CD4-positive, alpha-beta T cell treated with Interleukin-21 for 1 hour (primary cell): ENCODE results near the gene INVS.
"Not testable (repeated sequence)": the region's sequence is repeated elsewhere in the genome, so short reads cannot be mapped to it uniquely, and the experiment has no call there.

Experiments
- DNase-seq: peaks from one replicate; pipeline ENCODE4 v3.0.0-alpha.2; 2020

Gene INVS

GRCh38 chr9:100206899-100207298 is 107.9 kb downstream of the INVS start:
- DNase-seq: no peak

GRCh38 chr9:100208673-100209072 is 109.6 kb downstream of the INVS start:
- no peak for DNase-seq

GRCh38 chr9:100211476-100211875 is 112.4 kb downstream of the INVS start:
- no peak for DNase-seq

- no peak for DNase-seq
Measured at GRCh38 chr9:100213730-100214477, 114.9 kb downstream of the INVS start.

GRCh38 chr9:100216178-100216787 is 117.2 kb downstream of the INVS start:
- DNase-seq: peak; percentile 69

- DNase-seq: no peak
Measured at GRCh38 chr9:100217536-100217935, 118.5 kb downstream of the INVS start.

DNA sequence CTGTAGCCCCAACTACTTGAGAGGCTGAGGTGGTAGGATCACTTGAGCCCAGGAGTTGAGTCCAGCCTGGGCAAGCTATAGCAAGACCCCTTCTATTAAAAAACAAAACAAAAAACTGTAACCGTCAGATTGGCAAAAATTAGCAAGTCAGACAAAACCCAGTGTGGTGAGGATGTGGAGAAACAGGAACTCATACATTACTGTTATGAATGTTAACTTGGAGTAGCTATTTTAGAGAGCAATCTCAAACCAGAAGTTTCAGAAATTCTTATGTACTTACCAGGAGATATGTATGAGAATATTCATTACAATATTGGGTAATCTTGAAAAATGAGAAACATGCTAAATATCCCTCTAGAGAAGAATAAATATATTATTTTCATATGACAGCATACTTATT is 120.3 kb downstream of the INVS start:
- DNase-seq: no peak

- DNase-seq: no peak
Measured at GRCh38 chr9:100220936-100221335, 121.9 kb downstream of the INVS start.

DNA sequence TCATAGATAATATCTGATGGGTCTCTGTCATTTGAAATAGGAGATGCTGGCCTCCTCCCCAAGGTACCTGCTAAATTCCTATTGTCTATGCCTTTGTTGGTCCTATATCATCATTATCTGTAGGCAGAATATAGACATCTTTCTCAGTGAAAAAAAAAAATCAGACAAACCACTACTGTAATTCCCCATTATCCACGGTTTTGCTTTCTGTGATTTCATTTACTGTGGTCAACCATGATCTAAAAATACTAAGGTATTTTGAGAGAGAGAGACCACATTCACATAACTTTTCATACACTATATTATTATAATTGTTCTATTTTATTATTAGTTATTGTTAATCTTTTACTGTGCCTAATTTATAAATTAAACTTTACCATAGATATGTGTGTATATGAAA is 122.5 kb downstream of the INVS start:
- no peak for DNase-seq

DNA sequence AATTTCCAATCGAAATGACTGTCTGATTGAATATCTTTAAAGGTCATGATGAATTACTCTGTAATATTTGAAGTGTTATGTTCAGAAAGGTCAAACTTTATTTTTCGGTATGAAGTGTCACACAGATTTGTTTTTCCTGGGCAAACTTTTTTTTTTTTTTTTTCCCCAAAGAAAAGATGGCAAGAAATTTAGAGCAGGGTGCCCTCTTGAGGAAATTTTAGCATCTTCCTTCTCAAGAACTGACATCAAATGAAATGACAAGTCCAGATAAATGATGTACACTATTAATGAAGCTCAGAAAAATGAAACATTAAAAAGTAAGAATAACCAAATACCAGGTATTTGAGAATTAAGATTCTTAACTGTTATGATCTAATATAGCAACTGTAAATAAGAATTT is 123.6 kb downstream of the INVS start:
- DNase-seq: no peak

DNA sequence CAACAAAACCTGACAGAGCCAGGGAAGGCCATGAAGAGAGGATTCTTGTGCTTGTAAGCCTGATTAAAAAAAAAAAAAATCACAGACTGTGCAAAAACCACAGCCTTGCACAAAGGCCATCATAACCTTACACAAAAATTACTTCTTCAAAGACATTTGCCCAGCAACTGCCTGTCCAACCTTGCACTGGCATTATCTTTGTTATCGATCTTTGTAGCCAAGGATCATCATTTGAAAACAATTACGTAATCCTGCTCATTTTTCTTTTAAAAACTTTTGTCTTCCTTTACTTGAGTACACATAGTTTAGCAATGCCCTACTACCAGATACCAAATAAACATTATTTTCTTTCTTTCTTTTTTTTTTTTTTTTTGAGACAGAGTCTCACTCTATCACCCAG is 128.6 kb downstream of the INVS start:
- no peak for DNase-seq

GRCh38 chr9:100228352-100228869 is 129.4 kb downstream of the INVS start:
- DNase-seq: no peak

DNA sequence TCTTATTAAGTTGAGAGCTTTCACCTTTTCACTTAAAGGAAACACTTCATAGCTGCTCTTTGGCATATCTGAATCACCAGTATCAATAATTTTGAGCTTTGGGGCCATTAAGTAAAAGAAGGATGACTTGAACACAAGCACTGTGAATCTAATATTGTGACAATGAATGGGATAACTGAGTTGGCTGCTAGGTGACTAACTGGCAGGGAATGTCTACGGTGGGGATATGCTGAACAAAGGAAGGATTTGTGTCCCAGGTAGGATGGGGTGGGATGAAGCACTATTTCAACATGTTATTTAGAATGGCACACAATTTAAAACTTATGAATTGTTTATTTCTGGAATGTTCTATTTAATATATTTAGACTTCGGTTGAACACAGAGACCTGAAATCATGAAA is 130.1 kb downstream of the INVS start:
- DNase-seq: no peak

- no peak for DNase-seq
Measured at GRCh38 chr9:100229561-100229960, 130.5 kb downstream of the INVS start.

GRCh38 chr9:100236986-100237385 is 137.9 kb downstream of the INVS start:
- DNase-seq: not testable (repeated sequence)

DNA sequence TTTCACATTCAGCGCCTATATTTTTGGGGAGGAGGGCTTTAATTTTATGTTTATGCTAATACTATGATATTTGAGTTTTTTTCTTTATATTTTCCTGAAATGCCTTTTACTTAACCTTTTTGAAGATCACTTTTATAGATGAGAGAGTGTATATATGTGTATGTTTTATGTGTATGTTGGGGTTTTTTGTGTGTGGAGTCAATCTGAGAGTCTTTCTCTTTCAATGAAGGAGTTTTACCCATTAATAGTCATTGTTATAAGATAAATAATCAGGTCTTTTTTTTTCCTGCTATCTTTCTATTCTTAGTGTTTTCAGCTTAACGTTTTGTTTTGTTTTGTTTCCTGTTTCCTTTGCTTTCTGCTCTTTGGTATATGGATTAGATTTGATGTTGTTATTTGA is 141.5 kb downstream of the INVS start:
- DNase-seq: no peak

DNA sequence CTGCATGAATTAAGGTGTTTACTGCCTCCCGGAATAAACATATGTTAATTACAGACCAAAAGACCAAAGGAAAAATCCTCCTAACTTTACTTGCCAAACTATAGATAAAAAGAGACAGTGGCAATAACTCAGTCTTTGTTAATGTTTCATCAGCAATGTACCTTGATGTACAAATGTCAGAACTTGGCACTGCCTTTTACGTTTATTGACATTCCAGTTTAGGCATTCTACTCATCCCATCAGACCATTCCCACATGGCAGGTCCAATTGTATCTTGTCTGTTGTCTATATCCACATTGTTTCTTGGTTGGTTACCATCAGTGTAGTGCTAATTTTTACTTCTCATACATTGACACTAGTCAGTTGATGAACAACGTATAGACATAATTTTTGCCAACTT is 168.2 kb downstream of the INVS start:
- no peak for DNase-seq

GRCh38 chr9:100268271-100268670 is 169.2 kb downstream of the INVS start:
- no peak for DNase-seq

DNA sequence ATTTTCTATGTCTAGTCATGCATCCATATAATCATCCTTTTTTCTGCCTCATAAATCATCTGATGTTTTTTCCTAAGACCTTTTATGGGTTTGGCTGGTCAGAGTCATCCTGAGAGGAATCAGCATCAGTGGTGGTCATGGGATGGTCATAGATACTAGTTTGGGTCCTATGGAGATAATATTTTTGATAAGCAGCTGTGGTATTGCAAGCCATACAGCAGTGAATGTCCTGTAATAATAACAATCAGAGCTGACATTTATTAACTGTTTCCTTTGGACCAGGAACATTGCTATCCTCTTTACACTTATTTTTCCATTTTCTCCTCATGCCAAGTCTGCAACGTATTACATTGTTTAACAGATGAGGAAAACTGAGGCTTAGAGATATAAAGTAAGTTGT is 170.6 kb downstream of the INVS start:
- no peak for DNase-seq

DNA sequence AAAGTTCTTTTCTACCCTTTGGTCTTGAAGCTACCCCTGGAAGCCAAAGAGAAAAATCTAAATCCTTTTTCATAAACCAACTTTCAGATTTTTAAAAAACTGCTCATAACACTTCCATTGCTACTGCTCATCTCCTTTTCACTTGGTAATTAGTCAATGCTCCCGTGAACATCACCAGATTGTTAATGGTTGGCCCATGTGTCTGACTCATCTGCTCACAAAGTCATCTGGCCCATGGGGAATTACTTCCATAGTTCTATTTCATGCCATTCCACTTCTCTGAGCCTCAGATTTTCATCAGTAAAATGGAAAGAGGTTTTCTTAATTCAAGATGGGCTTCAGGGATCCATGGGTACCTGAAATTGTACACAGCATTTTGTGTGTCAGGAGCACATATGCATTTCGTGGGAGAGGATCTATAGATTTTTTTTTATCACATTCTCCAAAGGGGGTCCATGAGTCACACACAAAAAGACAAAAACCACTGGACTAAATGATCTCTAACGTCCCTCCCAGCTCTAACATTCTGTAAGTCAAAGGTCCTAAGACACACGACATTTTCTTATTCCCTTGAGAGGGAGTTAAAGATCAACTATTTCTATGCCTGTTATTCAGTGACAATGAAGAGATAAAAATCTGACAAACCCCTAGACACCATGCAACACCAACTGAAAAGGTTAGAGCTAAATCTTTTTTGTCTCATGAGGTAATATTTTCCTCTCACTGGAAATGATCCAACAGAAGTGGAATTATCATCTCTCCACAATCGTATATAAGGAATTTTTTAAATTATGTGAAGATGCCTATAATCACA is 178.3 kb downstream of the INVS start:
- DNase-seq: no peak

GRCh38 chr9:100281066-100281465 is 182.0 kb downstream of the INVS start:
- DNase-seq: no peak

DNA sequence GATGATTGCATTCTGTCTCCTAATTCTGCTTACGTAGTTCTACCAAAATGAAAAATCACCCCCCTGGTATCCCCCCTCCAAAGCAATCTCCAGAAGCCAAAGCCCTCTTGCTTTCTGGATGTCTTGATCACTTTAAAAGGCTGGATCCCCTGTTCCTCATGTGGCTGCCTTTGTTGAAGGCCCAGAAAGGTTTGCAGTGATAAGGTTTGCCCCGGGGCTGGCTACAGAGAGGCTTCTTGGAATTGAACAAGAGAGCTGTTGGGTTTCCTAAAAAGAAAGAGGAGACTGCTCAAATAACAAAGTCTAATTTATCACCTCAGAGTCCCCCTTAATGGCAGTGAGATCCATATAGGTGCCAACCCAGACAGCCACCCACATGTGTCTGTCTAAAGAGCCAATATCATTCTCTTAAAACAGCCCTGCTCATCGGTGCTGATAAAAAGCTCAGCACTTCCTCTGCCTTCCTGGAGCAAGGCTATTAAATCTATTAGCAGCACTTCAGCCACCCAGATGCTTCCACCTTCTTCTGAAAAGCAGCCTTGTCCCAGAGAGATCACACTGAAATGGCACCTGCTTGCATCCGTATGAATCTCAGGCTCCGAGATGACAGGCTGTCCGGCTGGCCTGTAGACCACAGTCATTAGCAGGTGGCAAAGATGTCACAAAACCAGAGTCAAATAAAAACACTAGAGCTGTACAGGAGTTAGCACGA is 182.8 kb downstream of the INVS start:
- DNase-seq: no peak

- no peak for DNase-seq
Measured at GRCh38 chr9:100282388-100282719, 183.3 kb downstream of the INVS start.
